HL-60 (cell line): ENCODE data around the gene RNF121.

ENCODE experiments used
- DNase-seq, 2 experiments: peaks; one replicate each; pipeline ENCODE4 v3.0.0-alpha.2; 2010 to 2020; ENCODE audit warnings: low read depth in 1 of 2, low spot score in 1 of 2
- H3K27ac ChIP-seq: fragments of 250-450 bp; sonication (Bioruptor Pico); replicated peaks from 2 replicates; pipeline ENCODE4 v1.5.1; 2020; ENCODE audit warnings: mild to moderate bottlenecking, moderate library complexity
- H3K27me3 ChIP-seq: fragments of 250-450 bp; sonication (Bioruptor Pico); 2 replicates; pipeline ENCODE4 v1.5.1; 2021; ENCODE audit warnings: mild to moderate bottlenecking, moderate library complexity; ENCODE audit not compliant: insufficient read depth, poor library complexity, severe bottlenecking
- H3K4me3 ChIP-seq: replicated peaks from 2 replicates; pipeline ENCODE4 v1.5.1; 2011; ENCODE audit warnings: mild to moderate bottlenecking, control low read depth, low read length; ENCODE audit not compliant: insufficient read depth
- CTCF ChIP-seq: IDR thresholded peaks from one replicate; pipeline ENCODE4 v1.5.1; 2011; ENCODE audit warnings: low read length, control low read depth, inconsistent platforms; ENCODE audit not compliant: insufficient read depth
- GABPA ChIP-seq: IDR thresholded peaks from 2 replicates; pipeline ENCODE4 v1.6.1; 2012; ENCODE audit warnings: low read depth
- POLR2AphosphoS5 ChIP-seq: IDR thresholded peaks from 2 replicates; pipeline ENCODE4 v1.6.1; 2012; ENCODE audit warnings: low read depth
- REST ChIP-seq: IDR thresholded peaks from 2 replicates; pipeline ENCODE4 v1.6.1; 2012; ENCODE audit warnings: low read depth; ENCODE audit not compliant: insufficient replicate concordance
- SPI1 ChIP-seq: IDR thresholded peaks from 2 replicates; pipeline ENCODE4 v1.6.1; 2012; ENCODE audit warnings: low read depth, mild to moderate bottlenecking, borderline replicate concordance

The RNF121 gene

GRCh38 chr11:71992136-71992730 is 63.4 kb downstream of the RNF121 start:
- no peaks in the 10 kb centered on the region for H3K27me3 ChIP-seq
- no peak for TF ChIP-seq POLR2AphosphoS5
- TF ChIP-seq CTCF, result no peak
- TF ChIP-seq REST, result no peak
- no peak overlapping the region for H3K27ac ChIP-seq
- no peak overlapping the region for H3K4me3 ChIP-seq
- no peak for DNase-seq

- Histone ChIP-seq H3K27ac (no peak overlapping the region), H3K4me3 (no peak overlapping the region), H3K27me3 (no peaks in the 10 kb centered on the region)
- no peak for TF ChIP-seq REST
- no peak for TF ChIP-seq GABPA
- TF ChIP-seq SPI1, result no peak
- no peak for TF ChIP-seq POLR2AphosphoS5
- no peak for TF ChIP-seq CTCF
- DNase-seq, result no peak
Measured at GRCh38 chr11:71994786-71995185, 65.9 kb downstream of the RNF121 start.

- DNase-seq, result no peak
- TF ChIP-seq REST, result no peak
- TF ChIP-seq SPI1, result no peak
- TF ChIP-seq GABPA, result no peak
- TF ChIP-seq CTCF, result no peak
- no peak for TF ChIP-seq POLR2AphosphoS5
- Histone ChIP-seq H3K27me3 (no peaks in the 10 kb centered on the region), H3K27ac (no peak overlapping the region), H3K4me3 (no peak overlapping the region)
Measured at GRCh38 chr11:71995726-71996291, 67.0 kb downstream of the RNF121 start.
